Measurements from ENCODE around the gene SPOCK1. TPM values are rescaled to one million over a fixed set of nuclear protein-coding genes. Genes with fewer than 3 reads are reported as not detected.

Gene SPOCK1
- total and polyA plus RNA-seq, 8 donors = 0.46 to 15.6 (median 9.2) TPM

GRCh38 chr5:137032929-137033328 lies 466.2 kb downstream of the SPOCK1 start:
- no peak overlapping the region for H3K27ac ChIP-seq
- intact Hi-C loops (cut with DNase I; ENCODE audit: low total_unique reads) = no loop called here
- H3K4me3 ChIP-seq = no peak overlapping the region
- H3K9me3 ChIP-seq = no peaks in the 10 kb centered on the region
- no peaks in the 10 kb centered on the region for H3K4me1 ChIP-seq
- H3K36me3 ChIP-seq = no peaks in the 10 kb centered on the region
- WGBS, 5 donors = 65 to 78% (median 73%) methylated on average over 8 of the region's 8 CpGs
- no peak for TF ChIP-seq POLR2A (IDR thresholded peaks at IDR 0.05)
- H3K27me3 ChIP-seq = peaks cover 0 to 31% (median 3%) of the 10 kb centered on the region in 3 donors
- no peak for DNase-seq

- TF ChIP-seq CTCF (IDR thresholded peaks at IDR 0.05) = no peak
- TF ChIP-seq POLR2A (IDR thresholded peaks at IDR 0.05) = no peak
- no peak for TF ChIP-seq EP300 (IDR thresholded peaks at IDR 0.05)
- no peak for TF ChIP-seq POLR2AphosphoS5 (IDR thresholded peaks at IDR 0.05)
- Histone ChIP-seq H3K27ac (no peak overlapping the region), H3K9me3 (no peaks in the 10 kb centered on the region), H3K4me3 (no peak overlapping the region), H3K4me1 (no peaks in the 10 kb centered on the region), H3K36me3 (no peaks in the 10 kb centered on the region), H3K27me3 (no peaks in the 10 kb centered on the region)
- DNase-seq = no peak
- 39 to 61% (median 50%) methylated on average over 1 of the region's 1 CpG for WGBS, 5 donors
- intact Hi-C loops (cut with DNase I; ENCODE audit: low total_unique reads) = no loop called here
These were observed 471.4 kb downstream of the SPOCK1 start for GRCh38 chr5:137027758-137028157.

- no peak overlapping the region for H3K4me3 ChIP-seq
- TF ChIP-seq EP300 (IDR thresholded peaks at IDR 0.05) (no peak), POLR2A (IDR thresholded peaks at IDR 0.05) (no peak), CTCF (IDR thresholded peaks at IDR 0.05) (no peak), POLR2AphosphoS5 (IDR thresholded peaks at IDR 0.05) (no peak)
These were observed 472.8 kb downstream of the SPOCK1 start for GRCh38 chr5:137026296-137026695.

GRCh38 chr5:137024044-137024443 lies 475.1 kb downstream of the SPOCK1 start:
- Histone ChIP-seq H3K4me3 (no peak overlapping the region), H3K9me3 (no peaks in the 10 kb centered on the region), H3K27me3 (no peaks in the 10 kb centered on the region), H3K36me3 (no peaks in the 10 kb centered on the region), H3K4me1 (no peaks in the 10 kb centered on the region), H3K27ac (no peak overlapping the region)
- intact Hi-C loops (cut with DNase I; ENCODE audit: low total_unique reads) = no loop called here
- no peak for DNase-seq
- TF ChIP-seq POLR2A (IDR thresholded peaks at IDR 0.05) = no peak
- TF ChIP-seq CTCF (IDR thresholded peaks at IDR 0.05) = no peak
- no peak for TF ChIP-seq EP300 (IDR thresholded peaks at IDR 0.05)
- TF ChIP-seq POLR2AphosphoS5 (IDR thresholded peaks at IDR 0.05) = no peak
- 14 to 53% (median 39%) methylated on average over 4 of the region's 4 CpGs for WGBS, 5 donors

More at GRCh38 chr5:137026296-137026695, 472.8 kb downstream of the SPOCK1 start:
- DNase-seq = no peak
- H3K4me1 ChIP-seq = no peaks in the 10 kb centered on the region
- H3K27ac ChIP-seq = no peak overlapping the region
- H3K27me3 ChIP-seq = no peaks in the 10 kb centered on the region
- no peaks in the 10 kb centered on the region for H3K9me3 ChIP-seq
- no peaks in the 10 kb centered on the region for H3K36me3 ChIP-seq
- WGBS, 5 donors = 78 to 90% (median 83%) methylated on average over 2 of the region's 2 CpGs
- intact Hi-C loops (cut with DNase I; ENCODE audit: low total_unique reads) = no loop called here

GRCh38 chr5:137023371-137023770 lies 475.8 kb downstream of the SPOCK1 start:
- Histone ChIP-seq H3K4me3 (no peak overlapping the region), H3K36me3 (no peaks in the 10 kb centered on the region), H3K9me3 (no peaks in the 10 kb centered on the region), H3K27me3 (no peaks in the 10 kb centered on the region), H3K27ac (no peak overlapping the region), H3K4me1 (no peaks in the 10 kb centered on the region)
- DNase-seq = no peak
- intact Hi-C loops (cut with DNase I; ENCODE audit: low total_unique reads) = no loop called here
- WGBS, 5 donors = 85 to 94% (median 91%) methylated on average over 5 of the region's 5 CpGs
- no peak for TF ChIP-seq CTCF (IDR thresholded peaks at IDR 0.05)
- TF ChIP-seq POLR2AphosphoS5 (IDR thresholded peaks at IDR 0.05) = no peak
- no peak for TF ChIP-seq EP300 (IDR thresholded peaks at IDR 0.05)
- TF ChIP-seq POLR2A (IDR thresholded peaks at IDR 0.05) = no peak

Measured in stomach (tissue), 9 donors.